IPS-NIHi7 (cell line): ENCODE results near the gene FBN2.
"Not testable (repeated sequence)": the region's sequence is repeated elsewhere in the genome, so short reads cannot be mapped to it uniquely, and the experiment has no call there.

Experiments used
- DNase-seq: peaks from one replicate; pipeline ENCODE4 v3.0.0; 2012; ENCODE audit warnings: mixed read lengths; ENCODE audit errors: extremely low spot score

Gene FBN2

DNA sequence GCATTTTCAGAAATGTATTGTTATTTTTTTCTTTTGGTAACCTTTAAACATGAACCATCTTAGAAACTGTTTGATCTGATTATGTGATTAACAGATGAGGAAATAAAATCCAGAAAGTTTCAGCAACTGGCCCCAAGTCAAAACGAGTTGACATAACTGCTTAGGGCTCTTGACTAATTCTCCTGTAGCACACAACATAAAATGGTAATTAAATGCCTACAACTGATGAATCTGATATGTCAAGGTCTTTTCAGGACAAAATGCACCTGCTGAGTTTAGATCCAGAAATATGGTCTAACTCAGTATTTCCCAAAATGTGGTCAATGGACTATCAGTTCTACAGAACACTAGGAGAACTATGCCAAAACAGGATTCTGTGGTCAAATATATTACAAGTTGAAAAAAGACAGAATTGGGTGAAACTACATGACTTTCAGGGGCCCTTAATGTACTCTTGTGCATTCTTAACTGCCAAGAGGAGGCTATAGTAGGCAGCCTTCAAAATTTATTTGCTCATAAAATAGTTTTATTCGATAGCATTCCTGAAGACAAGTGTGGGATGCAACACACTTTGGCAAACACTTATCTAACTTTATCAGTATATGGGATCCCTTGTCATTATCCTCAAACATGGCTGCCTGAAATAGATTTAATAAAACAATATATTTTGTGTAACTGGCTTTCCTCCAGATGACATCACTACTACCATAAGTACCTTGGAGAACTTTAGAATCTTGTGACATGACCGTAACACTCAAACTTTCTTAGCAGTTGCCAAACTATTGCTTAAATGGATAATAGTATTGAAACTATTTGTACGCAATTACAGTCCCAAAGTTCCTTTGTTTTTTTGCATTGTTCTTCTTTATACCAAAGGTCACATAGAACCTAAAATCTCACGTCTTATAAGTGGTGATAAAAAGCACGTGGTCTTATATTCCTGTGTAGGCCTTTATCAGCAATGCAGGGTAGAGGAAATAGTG is 59.4 kb downstream of the FBN2 start:
- DNase-seq = no peak

DNA sequence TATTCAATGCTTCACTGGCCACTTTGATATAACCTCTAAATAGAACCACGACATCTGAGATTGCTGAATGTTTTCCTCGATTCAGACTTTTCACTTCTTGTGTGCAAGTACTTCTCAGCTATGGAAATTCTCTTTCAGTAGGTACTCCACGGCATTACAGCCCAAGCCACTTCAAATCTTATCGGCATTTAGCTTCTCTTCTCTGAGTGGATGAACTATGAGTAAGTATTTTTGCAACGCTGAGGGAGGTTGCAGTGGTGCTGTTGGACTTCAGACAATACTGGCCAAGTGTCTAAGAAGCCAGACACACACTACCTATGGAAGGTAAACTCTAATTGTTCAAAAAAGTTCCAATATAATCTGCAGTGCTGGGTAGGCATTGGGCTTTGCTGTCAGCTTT is 60.1 kb downstream of the FBN2 start:
- no peak for DNase-seq

GRCh38 chr5:128475693-128476092 is 62.4 kb downstream of the FBN2 start:
- DNase-seq = no peak

GRCh38 chr5:128472919-128473318 is 65.1 kb downstream of the FBN2 start:
- DNase-seq = no peak

DNA sequence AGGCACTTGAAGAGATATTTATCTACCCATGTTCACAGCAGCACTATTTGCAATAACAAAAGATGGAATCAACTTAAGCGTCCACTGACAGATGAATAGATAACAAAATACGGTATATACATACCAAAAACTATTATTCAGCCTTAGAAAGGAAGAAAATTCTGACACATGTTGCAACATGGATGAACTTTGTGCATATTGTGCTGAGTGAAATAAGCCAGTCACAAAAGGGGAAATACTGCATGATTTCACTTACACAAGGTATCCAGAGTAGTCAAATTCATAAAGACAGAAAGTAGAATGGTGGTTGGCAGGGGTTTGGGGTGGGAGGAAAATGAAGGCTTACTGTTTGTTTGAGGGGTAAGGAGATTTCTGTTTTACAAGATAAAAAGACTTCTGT is 66.0 kb downstream of the FBN2 start:
- no peak for DNase-seq

GRCh38 chr5:128470663-128471062 is 67.4 kb downstream of the FBN2 start:
- DNase-seq = no peak

GRCh38 chr5:128469912-128470311 is 68.1 kb downstream of the FBN2 start:
- DNase-seq = no peak

GRCh38 chr5:128466980-128467379 is 71.1 kb downstream of the FBN2 start:
- no peak for DNase-seq

DNA sequence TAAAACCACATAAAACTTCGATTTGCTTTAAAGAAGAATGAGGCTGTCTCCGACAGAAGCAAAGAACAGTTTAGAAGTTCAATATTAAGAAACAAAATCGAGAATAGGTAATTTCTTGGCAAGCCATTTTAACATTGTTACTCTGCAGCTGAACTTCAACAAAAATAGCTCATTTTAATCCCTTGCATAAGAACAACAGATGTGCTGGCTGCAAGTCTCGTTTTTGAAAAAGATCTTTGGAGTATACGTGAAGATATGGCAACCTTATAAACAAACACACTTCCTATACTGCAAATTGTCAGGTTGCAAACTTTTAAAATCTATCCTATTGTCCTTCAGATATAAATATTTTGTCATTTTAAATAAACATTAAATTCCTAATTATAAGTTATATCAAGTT is 71.5 kb downstream of the FBN2 start:
- DNase-seq = no peak

- DNase-seq = no peak
These were observed 73.4 kb downstream of the FBN2 start for GRCh38 chr5:128464596-128464995.

DNA sequence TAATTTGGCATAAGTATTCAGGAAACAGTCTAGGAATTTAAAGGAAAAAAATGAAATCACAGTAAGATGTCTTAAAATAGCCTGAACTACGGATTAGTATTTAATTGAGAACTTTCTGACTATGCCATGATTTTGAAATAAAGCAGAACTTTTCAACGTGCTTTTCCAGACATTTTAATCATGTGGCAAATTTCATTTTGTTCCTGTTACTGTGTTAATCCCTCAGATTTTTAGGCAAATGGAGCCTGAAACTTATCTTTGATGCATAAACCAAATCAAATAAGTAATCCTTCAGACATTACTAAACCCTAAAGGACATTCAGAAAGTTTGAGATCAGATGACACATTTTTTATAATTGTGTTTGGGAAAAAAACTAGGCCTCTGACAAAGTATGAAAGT is 75.7 kb downstream of the FBN2 start:
- DNase-seq = no peak

DNA sequence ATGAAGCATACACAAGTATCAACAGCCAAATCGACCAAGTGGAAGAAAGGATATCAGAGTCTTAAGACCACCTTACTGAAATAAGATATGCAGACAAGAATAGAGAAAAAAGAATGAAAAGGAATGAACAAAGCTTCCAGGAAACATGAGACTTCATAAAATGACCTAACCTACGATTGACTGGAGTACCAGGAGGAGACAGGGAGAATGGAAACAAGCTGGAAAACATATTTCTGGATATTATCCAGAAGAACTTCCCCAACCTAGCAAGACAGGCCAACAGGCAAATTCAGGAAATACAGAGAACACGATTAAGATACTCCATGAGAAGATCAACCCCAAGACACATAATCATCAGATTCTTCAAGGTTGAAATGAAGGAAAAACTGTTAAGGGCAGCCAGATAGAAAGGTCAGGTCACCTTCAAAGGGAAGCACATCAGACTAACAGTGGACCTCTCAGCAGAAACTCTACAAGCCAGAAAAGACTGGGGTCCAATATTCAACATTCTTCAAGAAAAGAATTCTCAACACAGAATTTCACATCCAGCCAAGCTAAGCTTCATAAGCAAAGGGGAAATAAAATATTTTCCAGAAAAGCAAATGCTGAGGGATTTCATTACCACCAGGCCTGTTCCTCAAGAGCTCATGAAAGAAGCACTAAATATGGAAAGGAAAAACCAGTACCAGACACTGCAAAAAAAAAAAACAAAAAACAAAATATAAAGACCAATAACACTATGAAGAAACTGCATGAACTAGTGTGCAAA is 80.7 kb downstream of the FBN2 start:
- not testable (repeated sequence) for DNase-seq

GRCh38 chr5:128455841-128456361 is 82.1 kb downstream of the FBN2 start:
- DNase-seq = no peak

DNA sequence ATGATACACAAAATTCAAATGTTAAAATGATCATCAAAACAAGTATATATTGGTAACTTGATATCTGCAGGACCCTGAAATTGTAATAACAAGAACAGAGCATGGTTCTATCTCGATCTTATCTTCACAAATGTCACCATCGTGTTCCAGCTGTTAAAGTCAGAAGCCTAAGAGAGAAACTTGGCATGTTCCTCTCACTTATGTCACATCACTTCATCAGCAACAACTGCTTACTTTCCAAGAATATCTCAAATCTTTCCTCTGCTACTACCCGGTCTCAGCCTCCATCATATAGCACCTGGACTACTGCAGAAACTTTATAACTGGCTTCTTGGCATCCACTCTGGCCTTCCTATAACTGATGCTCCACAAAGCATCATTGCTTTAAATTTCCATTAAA is 84.9 kb downstream of the FBN2 start:
- no peak for DNase-seq

- not testable (repeated sequence) for DNase-seq
These were observed 90.8 kb downstream of the FBN2 start for GRCh38 chr5:128447224-128447623.

GRCh38 chr5:128441941-128442350 is 96.1 kb downstream of the FBN2 start:
- no peak for DNase-seq

DNA sequence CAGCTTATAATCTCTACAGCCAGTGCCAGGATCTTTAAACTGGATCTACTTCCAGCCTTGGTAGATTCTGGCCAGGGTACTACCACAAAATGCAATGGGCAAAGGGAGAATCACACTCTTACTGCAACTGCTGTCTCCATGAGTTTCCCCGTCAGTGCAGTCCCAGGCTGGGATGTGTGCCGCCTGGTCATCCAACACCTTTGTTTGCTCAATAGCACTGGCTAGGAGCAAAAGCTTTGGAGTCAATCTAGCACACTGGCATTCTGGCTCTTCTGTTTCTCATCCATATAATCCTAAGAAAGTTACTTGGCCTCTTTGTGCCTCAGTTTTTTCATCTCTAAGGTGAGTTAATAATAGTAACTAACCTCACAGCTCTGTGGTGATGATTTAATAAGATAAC is 96.9 kb downstream of the FBN2 start:
- DNase-seq = no peak

DNA sequence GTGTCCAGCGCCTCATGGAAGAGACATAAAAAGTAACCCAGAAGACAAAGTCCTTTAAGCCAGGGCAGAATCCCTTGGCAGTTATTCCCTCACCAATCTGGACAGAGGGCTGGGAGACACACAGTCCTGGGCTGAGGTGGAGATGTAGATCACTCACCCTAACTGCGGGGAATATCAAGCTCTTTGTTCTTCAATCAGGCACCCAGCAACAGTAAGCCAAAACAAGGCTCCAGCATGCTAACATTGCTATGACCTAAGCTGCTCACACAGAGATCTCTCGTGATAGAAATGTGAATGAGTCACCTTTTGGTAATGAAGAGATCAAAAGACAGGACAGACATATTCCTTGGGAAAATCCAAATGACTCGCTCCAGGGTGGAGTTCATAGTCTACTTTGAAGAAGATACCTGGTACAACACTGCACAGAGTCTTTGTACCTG is 101.3 kb downstream of the FBN2 start:
- DNase-seq = no peak

DNA sequence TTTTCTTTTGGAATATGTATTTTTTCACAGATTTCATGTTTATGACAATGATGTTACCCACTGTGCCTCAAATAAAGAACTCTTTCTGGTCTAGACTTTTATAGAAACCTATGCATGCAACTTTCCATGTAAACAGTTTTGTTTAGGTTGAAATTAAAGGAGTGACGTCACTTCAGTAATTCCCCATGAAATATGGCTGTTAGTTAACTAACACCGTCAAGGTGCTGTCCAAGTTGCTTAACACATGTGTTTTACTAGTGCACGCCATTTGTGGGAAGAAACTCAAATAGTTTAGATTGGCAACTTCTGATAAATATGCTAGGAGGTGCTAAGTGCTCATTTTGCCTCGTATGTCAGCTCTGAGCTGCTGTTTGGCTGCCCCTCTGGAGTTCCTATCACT is 102.2 kb downstream of the FBN2 start:
- no peak for DNase-seq

DNA sequence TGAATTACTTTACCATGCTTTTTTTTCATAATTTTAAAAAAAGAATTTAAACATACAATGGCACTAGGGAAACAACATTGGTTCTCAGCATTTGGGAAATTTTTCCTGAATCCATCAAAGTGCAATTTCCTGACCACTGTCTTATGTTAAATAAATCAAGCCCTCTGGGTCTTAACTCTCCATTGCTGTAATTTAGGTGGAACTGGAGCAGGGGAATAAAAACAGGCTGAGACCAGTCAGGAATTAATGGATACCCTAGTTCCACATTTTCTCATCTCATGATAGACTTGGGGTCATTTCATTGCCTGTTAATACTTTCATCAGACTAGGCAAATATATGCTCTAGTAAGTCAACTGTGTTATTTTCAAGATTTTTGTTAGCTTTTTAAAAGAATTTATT is 103.1 kb downstream of the FBN2 start:
- no peak for DNase-seq

DNA sequence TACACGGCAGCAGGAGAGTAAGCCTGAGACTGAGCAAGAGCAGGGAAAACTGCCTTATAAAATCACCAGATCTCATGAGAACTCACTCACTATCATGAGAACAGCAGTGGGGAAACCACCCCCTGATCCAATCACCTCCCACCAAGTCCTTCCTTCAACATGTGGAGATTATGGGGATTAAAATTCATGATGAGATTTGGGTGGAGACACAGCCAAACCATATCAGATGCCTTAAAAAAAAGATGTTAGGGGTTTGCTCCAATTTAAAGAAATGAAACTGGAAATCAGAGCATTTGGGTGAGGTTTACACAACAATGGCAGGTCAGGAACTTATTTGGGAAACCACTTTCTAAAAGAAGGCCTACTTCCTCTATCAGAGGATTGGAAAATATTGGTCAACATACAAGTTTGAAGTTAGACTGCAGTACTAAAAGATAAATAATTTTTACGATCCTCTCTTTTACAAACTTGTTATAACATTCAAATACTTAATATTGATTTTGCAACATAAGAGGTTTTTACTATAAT is 105.1 kb downstream of the FBN2 start:
- no peak for DNase-seq

- DNase-seq = no peak
These were observed 110.1 kb downstream of the FBN2 start for GRCh38 chr5:128427921-128428320.
